ENCODE data around the gene IL16.

DNA sequence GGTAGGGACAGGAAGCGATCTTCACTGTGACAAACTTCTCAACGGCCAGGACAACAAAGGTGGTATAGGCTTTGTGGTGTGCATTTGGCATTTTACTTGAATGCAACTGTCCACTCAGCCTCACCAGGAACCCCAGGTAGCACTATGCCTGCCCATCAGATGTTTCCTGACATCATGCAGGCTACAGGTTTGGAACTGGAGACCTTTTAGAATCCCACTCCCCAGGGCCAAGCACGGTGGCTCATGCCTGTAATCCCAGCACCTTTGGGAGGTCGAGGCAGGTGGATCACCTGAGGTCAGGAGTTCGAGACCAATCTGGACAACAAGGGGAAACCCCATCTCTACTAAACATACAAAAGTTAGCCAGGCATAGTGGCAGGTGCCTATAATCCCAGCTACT, 117.7 kb downstream of the IL16 start:
- TF ChIP-seq POLR2A (IDR thresholded peaks at IDR 0.05; ENCODE audit: low read depth, low read length) (no peak), TAF1 (IDR thresholded peaks at IDR 0.05; ENCODE audit: borderline replicate concordance, low read depth, low read length) (no peak)
